HepG2 (cell line): Measurements from ENCODE around the gene ADARB1. TPM values are rescaled to one million over a fixed set of nuclear protein-coding genes. Genes with fewer than 3 reads are reported as not detected.

Experiments used
- CHD4 ChIP-seq: fragments of 200-600 bp; sonication (generic); IDR thresholded peaks from 2 replicates; pipeline ENCODE4 v1.7.0; 2017; ENCODE audit warnings: mild to moderate bottlenecking, low read length, borderline replicate concordance
- FOXA1 ChIP-seq, 2 experiments: fragments of 450-650 bp in 1 of 2; sonication (generic) in 1 of 2; formaldehyde crosslinking in 1 of 2; IDR thresholded peaks; 2 replicates each; pipeline versions ENCODE4 v1.4.0 to v1.6.1; 2016 to 2020; ENCODE audit warnings: missing genetic modification reagents in 1 of 2
- GTF3A ChIP-seq: sonication (generic); formaldehyde crosslinking; conservative IDR thresholded peaks from 2 replicates; pipeline ENCODE4 v1.4.0; 2020; ENCODE audit warnings: mild to moderate bottlenecking, missing genetic modification reagents
- HDAC2 ChIP-seq: sonication (generic); formaldehyde crosslinking; IDR thresholded peaks from 2 replicates; pipeline ENCODE4 v1.4.0; 2020; ENCODE audit warnings: missing genetic modification reagents
- HES4 ChIP-seq: sonication (generic); formaldehyde crosslinking; IDR thresholded peaks from 2 replicates; pipeline ENCODE4 v1.9.0; 2021; ENCODE audit warnings: mild to moderate bottlenecking, missing genetic modification reagents, borderline replicate concordance
- HOXA7 ChIP-seq: sonication (generic); formaldehyde crosslinking; IDR thresholded peaks from 2 replicates; pipeline ENCODE4 v1.8.1; 2022; ENCODE audit warnings: mild to moderate bottlenecking, missing genetic modification reagents, moderate library complexity
- JUN ChIP-seq: sonication (generic); formaldehyde crosslinking; IDR thresholded peaks from 2 replicates; pipeline ENCODE4 v1.4.0; 2020; ENCODE audit warnings: mild to moderate bottlenecking, missing genetic modification reagents
- JUNB ChIP-seq: sonication (generic); formaldehyde crosslinking; IDR thresholded peaks from 2 replicates; pipeline ENCODE4 v1.8.0; 2022; ENCODE audit warnings: missing genetic modification reagents, mild to moderate bottlenecking, borderline replicate concordance
- KAT8 ChIP-seq: IDR thresholded peaks from 2 replicates; pipeline ENCODE4 v1.6.1; 2016; ENCODE audit warnings: missing genetic modification reagents, missing compliant biosample characterization
- MEIS2 ChIP-seq: sonication (generic); formaldehyde crosslinking; IDR thresholded peaks from 2 replicates; pipeline ENCODE4 v1.9.0; 2021; ENCODE audit warnings: mild to moderate bottlenecking, missing genetic modification reagents
- MTERF4 ChIP-seq: sonication (generic); formaldehyde crosslinking; IDR thresholded peaks from 2 replicates; pipeline ENCODE4 v1.8.0; 2023; ENCODE audit warnings: mild to moderate bottlenecking, missing genetic modification reagents
- PITX1 ChIP-seq: sonication (generic); formaldehyde crosslinking; IDR thresholded peaks from 2 replicates; pipeline ENCODE4 v1.5.1; 2020; ENCODE audit warnings: mild to moderate bottlenecking, missing genetic modification reagents
- RXRA ChIP-seq: sonication (generic); formaldehyde crosslinking; IDR thresholded peaks from 2 replicates; pipeline ENCODE4 v1.5.1; 2020; ENCODE audit warnings: missing genetic modification reagents
- SAFB2 ChIP-seq: sonication (generic); formaldehyde crosslinking; IDR thresholded peaks from 2 replicates; pipeline ENCODE4 v1.5.1; 2020; ENCODE audit warnings: missing genetic modification reagents, low read depth, mild to moderate bottlenecking, borderline replicate concordance
- SKIL ChIP-seq: sonication (generic); formaldehyde crosslinking; IDR thresholded peaks from 2 replicates; pipeline ENCODE4 v1.8.0; 2022; ENCODE audit warnings: missing genetic modification reagents, mild to moderate bottlenecking, moderate library complexity, borderline replicate concordance
- SP5 ChIP-seq: IDR thresholded peaks from 2 replicates; pipeline ENCODE4 v1.6.1; 2016; ENCODE audit warnings: low read depth, borderline replicate concordance
- TARDBP ChIP-seq: sonication (generic); formaldehyde crosslinking; IDR thresholded peaks from 2 replicates; pipeline ENCODE4 v1.8.0; 2022; ENCODE audit warnings: mild to moderate bottlenecking, missing genetic modification reagents
- TEAD3 ChIP-seq: optimal IDR thresholded peaks from 2 replicates; pipeline ENCODE3; 2016; ENCODE audit warnings: borderline replicate concordance
- UBTF ChIP-seq: sonication (generic); formaldehyde crosslinking; IDR thresholded peaks from 2 replicates; pipeline ENCODE4 v1.4.0; 2020; ENCODE audit warnings: mild to moderate bottlenecking, missing genetic modification reagents
- XBP1 ChIP-seq: sonication (generic); formaldehyde crosslinking; IDR thresholded peaks from 2 replicates; pipeline ENCODE4 v1.5.0; 2020; ENCODE audit warnings: missing genetic modification reagents
- ZBTB33 ChIP-seq: sonication (generic); formaldehyde crosslinking; IDR thresholded peaks from 2 replicates; pipeline ENCODE4 v1.4.0; 2020; ENCODE audit warnings: missing genetic modification reagents
- ZFP36L2 ChIP-seq: sonication (generic); formaldehyde crosslinking; IDR thresholded peaks from 2 replicates; pipeline ENCODE4 v1.4.0; 2020; ENCODE audit warnings: missing genetic modification reagents
- ZNF101 ChIP-seq: sonication (generic); formaldehyde crosslinking; IDR thresholded peaks from 2 replicates; pipeline ENCODE4 v1.4.0; 2020; ENCODE audit warnings: mild to moderate bottlenecking, low read depth, missing genetic modification reagents, borderline replicate concordance
- ZNF143 ChIP-seq: sonication (generic); formaldehyde crosslinking; IDR thresholded peaks from 2 replicates; pipeline ENCODE4 v1.4.0; 2020; ENCODE audit warnings: missing genetic modification reagents
- ZNF317 ChIP-seq: sonication (generic); formaldehyde crosslinking; IDR thresholded peaks from 2 replicates; pipeline ENCODE4 v1.5.0; 2020; ENCODE audit warnings: mild to moderate bottlenecking, missing genetic modification reagents
- polyA plus RNA-seq, 8 experiments: library from polyadenylated mRNA; depleted of rRNA in 3 of 8; stranded (reverse) in 7 of 8; unstranded in 1 of 8; fragments of >200 nt; fragmentation: Illumina TruSeq in 4 of 8; extraction: Trizol in 4 of 8; gene quantifications; 2 replicates each; pipeline versions ENCODE4 v1.2.1 to v1.2.3, GENCODE V29; 2011 to 2016; ENCODE audit warnings: low read depth in 4 of 8, missing spikeins in 1 of 8, mixed read lengths in 1 of 8; ENCODE audit not compliant: insufficient read depth in 1 of 8
- total RNA-seq, 5 experiments: library from RNA; depleted of rRNA; stranded (reverse); fragments of >200 nt; fragmentation: Illumina TruSeq; extraction: Trizol; gene quantifications; 2 replicates each; pipeline ENCODE4 v1.2.3, GENCODE V29; 2016; ENCODE audit warnings: low read depth in 1 of 5

ADARB1 gene
- total and polyA plus RNA-seq, 2 of the 13 experiments (the other 11 are each of a cell fraction or from before 2014, with no cell fraction given), result 6.6 to 10.0 TPM

- peak; percentile 78 for TF ChIP-seq RXRA (CRISPR knock-in tag)
- no peak for TF ChIP-seq XBP1
- peak; percentile 51; the same call in 1 of the 2 replicates for TF ChIP-seq HDAC2 (CRISPR knock-in tag)
- no peak for TF ChIP-seq JUN (CRISPR knock-in tag)
- TF ChIP-seq JUNB (CRISPR knock-in tag), result no peak
- TF ChIP-seq ZNF317 (CRISPR knock-in tag), result no peak
- 0 out of 2 replicates have a peak, but pooled peaks have one; percentile 22 for TF ChIP-seq TARDBP
- TF ChIP-seq ZFP36L2, result no peak
- TF ChIP-seq SP5 (CRISPR knock-in tag), result no peak
- no peak for TF ChIP-seq MTERF4 (CRISPR knock-in tag)
- TF ChIP-seq KAT8 (CRISPR knock-in tag), result peak; percentile 27; the same call in 1 of the 2 replicates
- peak; percentile 59 for TF ChIP-seq TEAD3
- no peak for TF ChIP-seq SAFB2 (CRISPR knock-in tag)
- TF ChIP-seq SKIL (CRISPR knock-in tag), result peak; percentile 44; the same call in 1 of the 2 replicates
- no peak for TF ChIP-seq ZNF101
- TF ChIP-seq HOXA7 (CRISPR knock-in tag), result no peak
- TF ChIP-seq ZBTB33, result no peak
- no peak for TF ChIP-seq UBTF (CRISPR knock-in tag)
- TF ChIP-seq MEIS2 (CRISPR knock-in tag), result 0 out of 2 replicates have a peak, but pooled peaks have one; percentile 64
- TF ChIP-seq CHD4, result no peak
- TF ChIP-seq ZNF143 (CRISPR knock-in tag), result no peak
- TF ChIP-seq HES4 (CRISPR knock-in tag), result no peak
- no peak for TF ChIP-seq GTF3A (CRISPR knock-in tag)
- no peak for TF ChIP-seq FOXA1 (IDR thresholded peaks at IDR 0.05)
- TF ChIP-seq FOXA1 (CRISPR knock-in tag; IDR thresholded peaks at IDR 0.05), result 0 out of 2 replicates have a peak, but pooled peaks have one; percentile 35
- TF ChIP-seq PITX1 (CRISPR knock-in tag), result peak; percentile 85
Measured at GRCh38 chr21:45123440-45123839, 49.1 kb downstream of the ADARB1 start (continued).
